HepG2 (cell line): Measurements from ENCODE around the gene TM2D3.

Experiments used
- ATF2 ChIP-seq: sonication (generic); formaldehyde crosslinking; IDR thresholded peaks from 2 replicates; pipeline ENCODE4 v1.4.0; 2020; ENCODE audit warnings: missing genetic modification reagents
- CTCF ChIP-seq: sonication (generic); formaldehyde crosslinking; IDR thresholded peaks from 2 replicates; pipeline ENCODE4 v1.5.0; 2020; ENCODE audit warnings: mild to moderate bottlenecking, missing genetic modification reagents, moderate library complexity
- FIP1L1 ChIP-seq: fragments of 200-400 bp; formaldehyde crosslinking; IDR thresholded peaks from 2 replicates; pipeline ENCODE4 v1.6.1; 2018; ENCODE audit warnings: low read depth, mild to moderate bottlenecking, low read length, moderate library complexity, borderline replicate concordance; ENCODE audit not compliant: insufficient read depth
- FOXM1 ChIP-seq: sonication (generic); formaldehyde crosslinking; IDR thresholded peaks from 2 replicates; pipeline ENCODE4 v1.5.0; 2020; ENCODE audit warnings: missing genetic modification reagents
- MAFK ChIP-seq, 2 experiments: IDR thresholded peaks in 1 of 2; conservative IDR thresholded peaks in 1 of 2; 2 replicates each; pipeline ENCODE4 v1.6.1; 2011; ENCODE audit warnings: improper control_type of control experiment in 2 of 2, low read length in 2 of 2
- MXD1 ChIP-seq: sonication (generic); formaldehyde crosslinking; IDR thresholded peaks from 2 replicates; pipeline ENCODE4 v1.4.0; 2020; ENCODE audit warnings: mild to moderate bottlenecking, missing genetic modification reagents
- NKX3-1 ChIP-seq: sonication (generic); formaldehyde crosslinking; IDR thresholded peaks from 2 replicates; pipeline ENCODE4 v1.5.0; 2020; ENCODE audit warnings: missing genetic modification reagents
- POGZ ChIP-seq: sonication (generic); formaldehyde crosslinking; IDR thresholded peaks from 2 replicates; pipeline ENCODE4 v1.4.0; 2020; ENCODE audit warnings: mild to moderate bottlenecking, missing genetic modification reagents
- TBL1XR1 ChIP-seq: fragments of 150-350 bp; IDR thresholded peaks from 2 replicates; pipeline ENCODE4 v1.6.1; 2014; ENCODE audit warnings: borderline replicate concordance, low read length; ENCODE audit not compliant: partially characterized antibody
- ZNF136 ChIP-seq: sonication (generic); formaldehyde crosslinking; IDR thresholded peaks from 2 replicates; pipeline ENCODE4 v1.8.1; 2022; ENCODE audit warnings: low read depth, mild to moderate bottlenecking, moderate library complexity, missing genetic modification reagents
- ZNF687 ChIP-seq: sonication (generic); formaldehyde crosslinking; IDR thresholded peaks from 2 replicates; pipeline ENCODE4 v1.5.1; 2020; ENCODE audit warnings: mild to moderate bottlenecking, missing genetic modification reagents, moderate library complexity
- ZNF800 ChIP-seq: sonication (generic); formaldehyde crosslinking; IDR thresholded peaks from 2 replicates; pipeline ENCODE4 v1.4.0; 2020; ENCODE audit warnings: missing genetic modification reagents

- TF ChIP-seq MXD1 (CRISPR knock-in tag) (no peak), POGZ (CRISPR knock-in tag) (no peak), CTCF (CRISPR knock-in tag) (no peak), TBL1XR1 (no peak), ZNF687 (CRISPR knock-in tag) (no peak), FIP1L1 (no peak), NKX3-1 (CRISPR knock-in tag) (no peak), ZNF136 (CRISPR knock-in tag) (no peak), MAFK (conservative IDR thresholded peaks at IDR 0.05 in 1 of 2, IDR thresholded peaks at IDR 0.05 in 1 of 2; ENCODE audit: low read length in 2 of 2) (no peak), ATF2 (CRISPR knock-in tag) (no peak), FOXM1 (no peak), ZNF800 (CRISPR knock-in tag) (no peak)
Observed at GRCh38 chr15:101647251-101647650, 4.9 kb downstream of the TM2D3 start.
